Endothelial cell of umbilical vein (primary cell): ENCODE results near the gene SCAMP1. TPM values are rescaled to one million over a fixed set of nuclear protein-coding genes. Genes with fewer than 3 reads are reported as not detected.

ENCODE experiments used
- BruUV-seq: library from RNA; stranded (reverse); fragments of 400-500 nt; replicated peaks from 2 replicates; lab custom pipeline; 2021; lab: Mats Ljungman, UMichigan
- CTCF ChIA-PET: fragments of 300-600, 350-600 bp; sonication (Branson Sonifier 250); formaldehyde crosslinking; loops from one replicate; lab custom pipeline; 2021; ENCODE audit warnings: antibody characterized with exemption, inconsistent platforms; lab: Charles Lee
- POLR2A ChIA-PET: fragments of 300-600, 350-600 bp; sonication (Branson Sonifier 250); formaldehyde crosslinking; loops from one replicate; lab custom pipeline; 2021; ENCODE audit warnings: antibody characterized with exemption, inconsistent platforms; lab: Charles Lee
- DNase-seq: peaks from one replicate; pipeline ENCODE4 v3.0.0-alpha.2; 2011; ENCODE audit warnings: low read depth, low spot score
- FAIRE-seq: peaks from 2 replicates; lab custom pipeline; 2011; peaks lifted over from hg19 to GRCh38; lab: Jason Lieb, UNC
- H2AFZ ChIP-seq: 2 replicates; pipeline ENCODE4 v1.6.0; 2012; ENCODE audit warnings: low read depth, low read length, control low read depth, inconsistent platforms
- H3K27ac ChIP-seq: 2 replicates; pipeline ENCODE4 v1.5.1; 2011; ENCODE audit warnings: low read depth, mild to moderate bottlenecking, control low read depth, low read length, moderate library complexity; ENCODE audit not compliant: insufficient read depth
- H3K27me3 ChIP-seq, 2 experiments: 2 replicates each; pipeline versions ENCODE4 v1.6.0 to v1.6.1; 2011; ENCODE audit warnings: low read length in 2 of 2, mixed read lengths in 1 of 2; ENCODE audit not compliant: control insufficient read depth in 2 of 2, insufficient read depth in 2 of 2
- H3K36me3 ChIP-seq, 2 experiments: 2 replicates in 1 of 2; 3 replicates in 1 of 2; pipeline ENCODE4 v1.5.1; 2011; ENCODE audit warnings: low read length in 2 of 2, mild to moderate bottlenecking in 1 of 2, moderate library complexity in 1 of 2; ENCODE audit not compliant: control insufficient read depth in 2 of 2, insufficient read depth in 2 of 2; ENCODE audit errors: extremely low read depth in 1 of 2
- H3K4me1 ChIP-seq: 3 replicates; pipeline ENCODE4 v1.5.1; 2011; ENCODE audit warnings: mild to moderate bottlenecking, low read length; ENCODE audit not compliant: control insufficient read depth, insufficient read depth; ENCODE audit errors: extremely low read depth
- H3K4me2 ChIP-seq: 2 replicates; pipeline ENCODE4 v1.6.1; 2011; ENCODE audit warnings: low read length, control low read depth, mixed read lengths; ENCODE audit not compliant: insufficient read depth
- H3K4me3 ChIP-seq, 3 experiments: fragments of 200-600 bp in 1 of 3; sonication (generic), shearing (Covaris generic) in 1 of 3; replicated peaks in 1 of 3; 2 replicates each; pipeline ENCODE4 v1.5.1; 2011 to 2016; ENCODE audit warnings: control low read depth in 3 of 3, low read length in 3 of 3, mild to moderate bottlenecking in 2 of 3, inconsistent platforms in 1 of 3, low read depth in 1 of 3, moderate library complexity in 1 of 3; ENCODE audit not compliant: insufficient read depth in 1 of 3
- H3K79me2 ChIP-seq: 2 replicates; pipeline ENCODE4 v1.6.0; 2012; ENCODE audit warnings: low read length, inconsistent platforms; ENCODE audit not compliant: control insufficient read depth, insufficient read depth
- H3K9ac ChIP-seq: replicated peaks from 2 replicates; pipeline ENCODE3; 2011; ENCODE audit warnings: low read length, control low read depth; ENCODE audit not compliant: insufficient read depth; ENCODE audit errors: extremely low read depth
- H3K9me1 ChIP-seq: replicated peaks from 3 replicates; pipeline ENCODE4 v1.6.0; 2011; ENCODE audit warnings: mild to moderate bottlenecking, low read length; ENCODE audit not compliant: control insufficient read depth, insufficient read depth; ENCODE audit errors: extremely low read depth
- H3K9me3 ChIP-seq: replicated peaks from 2 replicates; pipeline ENCODE4 v1.5.1; 2012; ENCODE audit warnings: low read length, inconsistent platforms; ENCODE audit not compliant: control insufficient read depth, insufficient read depth
- H4K20me1 ChIP-seq: replicated peaks from 2 replicates; pipeline ENCODE3; 2011; ENCODE audit warnings: mild to moderate bottlenecking, low read length; ENCODE audit not compliant: control insufficient read depth, insufficient read depth; ENCODE audit errors: extremely low read depth
- CTCF ChIP-seq, 2 donors: IDR thresholded peaks; 1 replicate in 1 of 2; 2 replicates in 1 of 2; pipeline ENCODE4 v1.5.1; 2011; ENCODE audit warnings: low read length in 2 of 2, mild to moderate bottlenecking in 2 of 2, moderate library complexity in 2 of 2, control low read depth in 1 of 2, inconsistent platforms in 1 of 2, low read depth in 1 of 2; ENCODE audit not compliant: insufficient read depth in 1 of 2; ENCODE audit errors: extremely low read depth in 1 of 2
- EZH2 ChIP-seq: IDR thresholded peaks from 2 replicates; pipeline ENCODE4 v1.6.1; 2012; ENCODE audit warnings: borderline replicate concordance, low read depth, mild to moderate bottlenecking, moderate library complexity, low read length, inconsistent platforms; ENCODE audit not compliant: severe bottlenecking
- FOS ChIP-seq: IDR thresholded peaks from 2 replicates; pipeline ENCODE4 v1.6.1; 2011; ENCODE audit warnings: mild to moderate bottlenecking, low read length, moderate library complexity, borderline replicate concordance; ENCODE audit not compliant: insufficient read depth
- GATA2 ChIP-seq: IDR thresholded peaks from 2 replicates; pipeline ENCODE4 v1.7.0; 2011; ENCODE audit warnings: low read depth, mild to moderate bottlenecking, moderate library complexity, mixed read lengths, low read length; ENCODE audit not compliant: insufficient read length, insufficient read depth
- JUN ChIP-seq: IDR thresholded peaks from 2 replicates; pipeline ENCODE4 v1.6.1; 2011; ENCODE audit warnings: borderline replicate concordance, low read depth; ENCODE audit not compliant: insufficient read length, insufficient read depth
- MAX ChIP-seq: IDR thresholded peaks from 2 replicates; pipeline ENCODE4 v1.6.1; 2011; ENCODE audit not compliant: insufficient read depth, insufficient read length
- MYC ChIP-seq: IDR thresholded peaks from one replicate; pipeline ENCODE4 v1.6.1; 2011; ENCODE audit warnings: mild to moderate bottlenecking, low read depth, low read length
- POLR2A ChIP-seq: IDR thresholded peaks from 2 replicates; pipeline ENCODE4 v1.6.1; 2012; ENCODE audit warnings: low read depth, mild to moderate bottlenecking, control low read depth, low read length
- POLR2AphosphoS5 ChIP-seq: IDR thresholded peaks from 2 replicates; pipeline ENCODE4 v1.6.1; 2012; ENCODE audit warnings: low read depth, mild to moderate bottlenecking, control low read depth, low read length, moderate library complexity; ENCODE audit not compliant: insufficient read depth
- dilution Hi-C: fragments of 300-500 bp; cut with MboI; formaldehyde crosslinking; loops from one replicate; pipeline ENCODE4 v1.15.0; 2019; ENCODE audit warnings: low sequenced_read_pairs; ENCODE audit not compliant: extremely low pct_ligation_motif_present
- intact Hi-C: fragments of 100-400 bp; cut with micrococcal nuclease; formaldehyde crosslinking; loops from one replicate; pipeline ENCODE4 v1.10.0; 2022
- polyA plus RNA-seq, 4 experiments: library from polyadenylated mRNA; depleted of rRNA in 3 of 4; stranded (reverse) in 3 of 4; unstranded in 1 of 4; fragments of >200 nt; gene quantifications; 2 replicates each; pipeline versions ENCODE4 v1.2.1 to v1.2.3, GENCODE V29; 2011 to 2012; ENCODE audit warnings: missing spikeins in 1 of 4
- total RNA-seq: library from RNA; stranded (reverse); gene quantifications from 2 replicates; pipeline ENCODE4 v1.2.3, GENCODE V29; 2021

The SCAMP1 gene
- total and polyA plus RNA-seq, 2 donors (not counting 3 experiments of a cell fraction or from before 2014, with no cell fraction given): 13.7 to 29.0 TPM

GRCh38 chr5:78506261-78507024, 146.0 kb downstream of the SCAMP1 start:
- dilution Hi-C loops (no loop called here), intact Hi-C loops (no loop called here)
- Histone ChIP-seq H2AFZ (no peak overlapping the region), H3K27ac (no peak overlapping the region), H3K4me3 (no peak overlapping the region), H3K4me1 (peaks cover 26% of the 10 kb centered on the region), H4K20me1 (no peaks in the 10 kb centered on the region), H3K36me3 (peaks cover 0 to 2% of the 10 kb centered on the region in 2 experiments), H3K27me3 (no peaks in the 10 kb centered on the region), H3K9me3 (no peaks in the 10 kb centered on the region), H3K4me2 (no peak overlapping the region), H3K9me1 (no peaks in the 10 kb centered on the region), H3K9ac (no peak overlapping the region), H3K79me2 (peaks cover 1% of the 10 kb centered on the region)
- CTCF ChIA-PET: interaction anchor here (1.7 kb wide), 1 partner anchor 19 kb away, joined by 11 read pairs; no protein-coding TSS in a partner anchor
- no peak for DNase-seq
- POLR2A ChIA-PET: no interaction called here
- no peak for FAIRE-seq
- no peak for TF ChIP-seq GATA2
- no peak for TF ChIP-seq POLR2A
- TF ChIP-seq MYC: no peak
- no peak for TF ChIP-seq CTCF (IDR thresholded peaks at IDR 0.05; ENCODE audit: extremely low read depth in 1 of 2, insufficient read depth in 1 of 2, low read depth in 1 of 2, low read length in 2 of 2)
- TF ChIP-seq JUN: no peak
- no peak for TF ChIP-seq POLR2AphosphoS5
- no peak for TF ChIP-seq MAX
- no peak for TF ChIP-seq FOS
- TF ChIP-seq EZH2: no peak
- BruUV-seq: no TSS peak
